Myocyte (in vitro differentiated cells): ENCODE data around the gene DYRK1A. TPM values are rescaled to one million over a fixed set of nuclear protein-coding genes. Genes with fewer than 3 reads are reported as not detected.

Experiments
- DNase-seq: peaks from one replicate; pipeline ENCODE4 v3.0.0-alpha.2; 2012; ENCODE audit warnings: low read depth
- total RNA-seq: library from RNA; depleted of rRNA; stranded (reverse); fragments of >200 nt; gene quantifications from 2 replicates; pipeline ENCODE4 v1.2.3, GENCODE V29; 2014

DYRK1A gene
- total RNA-seq, 1 donor from 2014 or later = 97.3 TPM

GRCh38 chr21:37415939-37416338 is 49.4 kb downstream of the DYRK1A start:
- DNase-seq = no peak

- DNase-seq = no peak
These were observed 50.3 kb downstream of the DYRK1A start for GRCh38 chr21:37416914-37417313.

GRCh38 chr21:37419228-37419906 is 52.8 kb downstream of the DYRK1A start:
- DNase-seq = no peak

DNA sequence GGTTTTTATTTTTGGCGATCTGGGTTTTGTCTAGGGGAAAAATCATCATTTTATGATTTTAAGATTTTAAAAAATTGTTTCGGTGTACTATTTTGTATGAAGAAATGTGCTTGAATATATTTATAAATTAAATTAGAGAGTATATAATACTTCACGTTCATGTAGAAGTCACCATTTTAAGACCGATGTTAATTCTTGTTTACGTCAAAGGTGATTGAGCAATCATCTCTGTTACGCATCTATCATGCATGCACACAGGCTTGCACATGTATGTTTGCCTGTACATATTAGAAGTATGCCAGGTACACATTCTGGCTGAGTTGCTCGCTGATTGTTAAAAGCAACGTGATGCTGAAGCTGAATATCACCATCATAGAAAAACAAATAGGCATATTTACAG is 54.7 kb downstream of the DYRK1A start:
- DNase-seq = no peak

- no peak for DNase-seq
These were observed 55.8 kb downstream of the DYRK1A start for GRCh38 chr21:37422382-37422781.

DNA sequence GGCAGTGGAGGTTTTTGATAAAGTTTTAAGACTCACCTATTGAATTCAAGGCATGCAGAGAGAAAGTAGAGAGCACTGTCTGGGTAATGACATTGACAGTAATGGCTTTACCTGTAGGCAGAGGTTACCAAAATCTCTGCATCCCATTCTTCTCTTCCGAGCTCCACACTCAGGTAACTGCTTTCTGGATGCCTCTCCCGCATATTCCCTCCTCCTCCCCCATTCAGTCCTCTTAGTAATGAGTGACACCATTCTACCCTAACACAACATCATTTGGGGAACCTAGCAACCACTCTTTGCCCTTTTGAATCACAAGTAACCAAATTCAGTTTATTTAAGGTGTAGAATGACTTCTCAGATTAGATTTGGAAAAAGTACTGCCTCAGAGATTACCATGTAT is 56.5 kb downstream of the DYRK1A start:
- DNase-seq = no peak

DNA sequence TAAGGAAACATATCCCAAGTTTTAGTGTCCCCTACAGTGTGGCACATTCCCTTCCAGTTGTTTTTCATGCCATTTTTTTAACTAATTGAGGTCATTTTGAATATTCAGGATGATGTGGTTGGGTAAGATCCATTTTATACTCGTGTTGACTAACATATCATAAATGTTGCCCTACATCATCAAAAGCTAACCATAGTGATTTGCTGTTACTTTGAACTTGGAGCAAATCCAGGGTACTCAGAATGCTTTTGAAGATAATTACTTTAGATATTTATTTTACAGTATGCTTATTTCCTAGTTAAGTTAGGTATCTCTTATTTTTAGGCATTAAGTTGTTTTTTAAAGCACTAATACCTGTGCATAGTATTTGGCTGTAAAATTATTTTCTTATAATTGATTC is 57.8 kb downstream of the DYRK1A start:
- no peak for DNase-seq

GRCh38 chr21:37425001-37425400 is 58.4 kb downstream of the DYRK1A start:
- DNase-seq = no peak

DNA sequence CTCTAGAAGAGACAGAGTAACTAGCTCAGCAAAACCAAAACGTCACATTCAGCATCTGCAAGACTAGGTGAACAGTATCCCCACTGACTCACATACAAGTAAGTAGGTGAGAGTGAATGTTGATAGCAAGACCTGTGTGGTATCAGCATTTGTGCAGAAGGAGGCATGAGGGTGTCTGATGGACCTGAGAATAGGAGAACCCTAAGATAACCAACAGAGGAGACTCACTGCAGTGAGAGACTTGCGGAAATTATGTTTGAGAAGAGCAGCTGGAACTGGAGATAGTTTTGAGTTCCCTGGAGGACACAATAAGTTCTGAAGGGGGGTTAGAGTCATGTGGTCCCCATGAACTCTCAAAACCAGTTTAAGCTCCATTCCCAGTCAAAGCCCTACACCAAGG is 59.1 kb downstream of the DYRK1A start:
- DNase-seq = no peak

GRCh38 chr21:37427221-37427620 is 60.6 kb downstream of the DYRK1A start:
- DNase-seq = no peak

DNA sequence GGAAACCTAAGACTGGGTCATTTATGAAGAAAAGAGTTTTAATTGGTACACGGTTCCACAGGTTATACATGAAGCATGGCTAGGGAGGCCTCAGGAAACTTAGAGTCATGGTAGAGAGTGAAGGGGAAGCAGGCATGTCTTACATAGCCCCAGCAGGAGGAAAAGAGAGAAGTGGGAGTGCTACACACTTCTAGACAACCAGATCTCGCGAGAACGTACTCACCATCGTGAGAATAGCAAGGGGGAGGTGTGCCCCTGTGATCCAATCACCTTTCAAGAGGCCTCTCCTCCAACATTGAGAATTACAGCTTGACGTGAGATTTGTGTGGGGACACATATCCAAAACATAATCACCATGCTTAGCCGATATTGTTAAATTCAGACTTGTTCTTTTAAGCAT is 62.8 kb downstream of the DYRK1A start:
- no peak for DNase-seq

DNA sequence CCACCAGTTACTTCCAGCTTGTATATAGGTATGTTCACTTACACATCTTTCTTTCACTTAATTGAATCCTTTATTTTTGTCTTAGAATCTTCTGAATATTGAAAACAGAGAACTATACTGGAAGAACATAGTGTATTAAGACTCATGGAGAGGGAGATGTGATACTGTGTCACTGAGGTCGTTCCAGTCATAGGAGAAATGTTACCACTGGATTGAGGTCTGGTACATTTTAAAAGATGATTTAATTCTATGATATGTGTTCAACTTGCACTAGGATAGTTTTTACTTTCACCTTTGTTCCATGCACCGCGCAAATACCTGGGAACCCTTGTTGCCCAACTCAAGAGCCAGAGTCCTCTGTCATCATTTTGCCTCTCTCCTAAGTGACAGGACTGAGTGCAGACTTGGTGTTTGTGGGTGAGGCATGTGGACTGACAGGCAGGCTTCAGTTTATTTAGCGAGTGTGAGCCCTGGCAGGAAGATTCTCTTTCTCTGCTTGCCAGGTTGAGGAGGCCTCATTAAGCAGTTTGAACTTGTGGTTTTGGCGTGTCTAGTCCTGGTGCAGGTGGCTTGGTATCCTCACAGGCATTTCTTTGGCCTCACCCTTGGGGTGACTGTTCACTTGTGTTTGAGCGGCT is 63.7 kb downstream of the DYRK1A start:
- DNase-seq = peak; percentile 43

- DNase-seq = no peak
These were observed 64.7 kb downstream of the DYRK1A start for GRCh38 chr21:37431243-37431642.

DNA sequence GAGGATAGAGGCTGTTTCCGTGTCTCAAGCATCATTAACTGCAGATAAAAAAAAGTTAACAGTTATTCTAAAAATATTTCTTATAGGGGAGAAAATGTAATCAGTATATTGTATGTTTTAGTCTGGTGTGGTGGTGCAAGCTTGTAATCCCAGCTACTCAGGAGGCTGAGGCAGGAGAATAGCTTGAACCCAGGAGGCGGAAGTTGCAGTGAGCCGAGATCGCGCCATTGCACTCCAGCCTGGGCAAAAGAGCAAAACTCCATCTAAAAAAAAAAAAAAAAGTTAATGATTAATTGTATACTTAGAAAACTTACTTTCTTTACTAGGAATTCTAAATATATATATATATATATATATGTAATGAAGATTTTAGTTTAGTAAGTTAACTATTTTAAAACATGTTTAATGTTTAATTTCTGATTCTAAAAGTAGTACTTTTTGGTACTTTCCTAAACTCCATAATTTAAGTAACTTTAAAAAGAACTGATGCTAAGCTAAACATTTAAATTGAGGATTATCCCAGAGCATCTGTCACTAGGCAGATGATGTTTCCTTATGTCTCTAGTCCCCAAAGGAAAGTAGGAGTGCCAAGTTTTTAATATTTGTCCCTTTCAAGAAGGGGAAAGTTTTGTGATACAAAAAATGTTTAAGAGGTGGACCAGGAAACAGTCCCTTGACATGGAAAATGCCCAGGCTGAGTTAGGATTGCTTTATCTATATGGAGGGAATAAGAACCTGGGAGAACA is 66.3 kb downstream of the DYRK1A start:
- DNase-seq = no peak

- DNase-seq = no peak
These were observed 66.9 kb downstream of the DYRK1A start for GRCh38 chr21:37433456-37433840.

DNA sequence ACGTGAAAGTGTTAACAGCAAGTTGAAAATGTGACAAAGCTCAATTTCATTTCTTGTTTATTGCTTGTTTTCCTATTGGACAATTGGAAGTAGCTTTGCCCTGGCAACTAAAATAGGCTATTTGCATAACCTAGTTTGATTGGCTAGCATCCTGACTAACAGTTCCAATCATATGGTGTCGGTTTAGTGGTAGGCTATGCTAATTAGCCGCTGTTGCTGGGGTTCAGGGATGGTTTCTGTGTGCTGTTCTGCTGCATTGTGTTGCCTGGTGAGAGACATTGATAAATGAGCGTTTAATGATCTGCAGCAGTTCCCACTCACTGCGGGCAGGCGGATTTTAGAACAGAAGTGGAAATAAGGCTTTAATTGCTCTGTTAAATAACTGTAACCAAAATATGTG is 68.5 kb downstream of the DYRK1A start:
- DNase-seq = peak; percentile 93

GRCh38 chr21:37435711-37436110 is 69.1 kb downstream of the DYRK1A start:
- DNase-seq = no peak

GRCh38 chr21:37436174-37436573 is 69.6 kb downstream of the DYRK1A start:
- peak; percentile 54 for DNase-seq

DNA sequence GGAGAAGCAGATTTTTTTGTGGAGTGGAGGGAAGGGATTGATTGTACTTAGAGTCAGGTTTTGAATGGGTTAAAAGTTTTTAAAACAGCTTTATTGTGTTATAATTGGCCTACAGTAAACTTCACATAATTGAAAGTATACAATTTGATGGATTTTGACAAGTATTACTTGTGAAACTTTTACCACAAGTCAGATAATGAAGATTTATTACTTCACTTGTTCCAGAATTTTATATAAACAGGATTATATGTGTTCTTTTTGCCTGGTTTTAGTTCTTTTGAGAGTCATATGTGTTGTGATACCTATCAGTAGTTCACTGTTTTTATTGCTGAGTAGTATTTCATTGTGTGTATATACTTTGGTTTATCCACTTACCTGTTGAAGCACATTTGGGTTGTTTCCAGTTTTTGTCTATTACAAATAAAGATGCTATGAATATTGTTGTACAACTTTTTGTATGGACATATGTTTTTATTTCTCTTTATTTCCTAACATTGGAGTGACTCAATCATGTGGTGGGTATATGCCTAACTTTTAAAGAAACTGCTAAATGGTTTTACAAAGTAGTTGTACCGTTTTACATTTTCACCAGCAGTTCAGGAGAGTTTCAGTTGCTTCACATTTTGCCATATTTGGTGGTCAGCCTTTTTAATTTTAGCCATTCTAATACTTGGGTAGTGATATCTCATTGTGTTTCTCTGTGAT is 71.0 kb downstream of the DYRK1A start:
- no peak for DNase-seq

DNA sequence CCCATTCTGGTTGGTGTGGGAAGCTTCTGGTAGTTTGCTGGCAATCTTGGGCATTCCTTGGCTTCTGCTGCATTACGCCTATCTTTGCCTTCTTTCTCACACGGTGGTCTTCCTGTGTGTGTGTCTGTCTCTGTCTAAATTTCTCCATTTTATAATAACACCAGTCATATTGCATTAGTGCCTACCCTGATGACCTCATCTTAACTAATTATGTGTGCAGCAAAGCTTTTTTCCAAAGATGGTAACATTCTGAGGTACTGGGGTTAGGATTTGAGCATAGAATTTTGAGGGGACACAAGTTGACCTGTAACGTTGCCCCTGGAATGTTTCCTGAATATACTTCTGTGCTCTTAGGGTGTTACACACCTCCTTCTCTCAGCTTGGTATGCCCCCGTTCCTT is 77.1 kb downstream of the DYRK1A start:
- DNase-seq = no peak

DNA sequence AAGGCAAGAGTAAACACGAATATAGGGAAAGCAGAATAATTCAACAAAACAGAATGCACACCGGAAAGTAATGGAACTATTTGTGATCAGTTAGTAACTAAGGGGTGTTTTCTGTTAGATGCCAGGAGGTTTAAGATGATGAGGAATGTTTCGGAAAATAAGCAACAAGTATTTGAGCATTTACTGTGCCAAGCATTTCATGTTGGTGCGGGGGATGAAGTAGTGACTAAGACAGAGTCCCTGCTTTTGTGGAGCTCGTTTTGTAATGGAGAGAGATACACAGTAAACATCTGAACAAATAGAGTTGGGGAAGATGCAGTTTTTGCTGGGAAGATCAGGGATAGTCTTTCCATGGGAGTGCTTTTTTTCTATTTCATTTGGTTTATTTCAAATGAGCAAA is 78.7 kb downstream of the DYRK1A start:
- peak; percentile 22 for DNase-seq

- DNase-seq = no peak
These were observed 80.0 kb downstream of the DYRK1A start for GRCh38 chr21:37446552-37446951.
